HG03354 (cell line): ENCODE data around the gene TJP1.
A peak's percentile ranks its signal among the peaks of the same experiment; 100 is the strongest.

Experiments
- ATAC-seq: cut with Tn5 transposase; IDR thresholded peaks from one replicate; pipeline ENCODE4 v1.9.1; 2021; ENCODE audit warnings: mild to moderate bottlenecking; ENCODE audit not compliant: unreplicated experiment, poor library complexity, severe bottlenecking

The TJP1 gene

DNA sequence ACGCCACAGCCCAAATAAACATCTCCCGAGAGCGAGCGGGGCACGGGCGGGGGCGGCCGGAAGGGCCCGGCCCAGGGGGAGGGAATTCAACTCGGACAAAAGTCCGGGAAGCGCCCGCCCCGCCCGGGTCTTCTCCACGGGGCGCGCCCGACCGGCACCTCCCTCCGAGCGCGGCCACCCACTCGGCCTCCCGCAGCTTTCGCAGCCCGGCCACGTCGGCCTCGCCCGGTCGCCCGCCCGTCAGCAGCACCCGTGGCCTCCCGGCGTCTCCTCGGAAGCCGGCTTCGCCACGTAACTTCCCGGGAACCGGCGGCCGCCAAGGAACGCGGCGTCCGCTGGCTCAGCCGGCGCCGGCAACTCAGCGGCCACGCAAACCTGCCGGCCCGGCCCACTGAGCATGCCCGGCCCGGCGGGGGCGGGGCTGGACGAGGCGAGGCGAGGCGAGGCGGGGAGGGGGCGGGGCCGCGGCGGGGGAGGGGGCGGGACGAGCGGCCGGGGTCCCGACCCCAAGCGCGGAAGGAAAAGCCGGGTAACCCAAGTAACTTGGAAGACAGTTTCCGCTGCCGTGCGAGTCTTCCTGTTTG is at the start of gene TJP1:
TSS of gene TJP1 (minus strand) at position 369 of the 584 bp plus-strand sequence. CDS start 440 bp downstream, outside the sequence.
- peak; percentile 19 for ATAC-seq

DNA sequence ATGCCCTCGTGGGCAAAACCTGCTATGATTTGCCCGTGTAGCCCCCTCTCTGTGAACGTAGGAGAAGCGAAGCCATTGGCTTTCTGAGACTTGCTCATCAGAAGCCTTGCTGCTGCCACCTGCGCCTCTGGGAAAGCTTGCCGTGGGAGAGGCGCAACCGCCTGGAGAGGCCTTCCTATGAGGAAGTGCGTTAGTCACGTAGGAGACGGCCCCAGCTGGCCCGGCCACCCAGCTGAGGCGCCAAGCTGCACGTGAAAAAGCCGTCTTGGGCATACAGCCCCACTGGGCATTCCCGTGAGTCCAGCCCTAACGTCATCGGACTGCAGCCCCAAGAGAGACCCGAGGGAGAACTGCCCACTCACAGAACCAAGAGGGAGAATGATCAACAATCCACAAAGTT is 49.1 kb upstream of the TJP1 start:
- no peak for ATAC-seq

DNA sequence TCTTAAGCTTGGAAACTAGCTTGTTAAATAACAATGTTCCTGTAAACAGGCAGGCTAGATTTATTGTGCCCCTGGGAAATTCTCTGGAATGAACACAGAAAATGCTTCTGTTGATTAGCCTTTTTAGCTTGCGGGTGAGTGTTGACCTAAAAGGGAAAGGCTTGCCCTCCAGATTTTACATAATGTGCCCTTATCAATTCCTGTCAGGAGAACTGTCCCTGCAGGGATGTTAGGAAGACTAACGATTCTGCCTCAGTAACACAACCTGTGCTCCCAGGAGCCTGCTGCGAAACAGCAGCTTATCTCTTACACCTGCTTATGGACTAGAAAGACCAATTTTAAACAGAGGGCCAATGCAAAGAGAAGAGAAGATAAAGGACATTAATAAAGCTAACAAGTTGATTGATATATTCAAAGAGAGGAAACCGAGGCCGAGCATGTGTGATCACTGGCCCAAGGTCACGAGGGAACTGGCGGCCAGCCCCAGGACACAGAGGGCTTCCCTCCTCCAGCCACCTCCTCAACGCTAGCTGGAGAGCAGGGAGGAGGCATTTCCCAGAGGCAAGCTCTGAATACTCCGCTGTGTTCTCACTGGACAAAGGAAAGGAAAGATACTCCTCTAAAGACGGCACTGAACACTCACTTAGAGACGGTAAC is 48.4 kb upstream of the TJP1 start:
- ATAC-seq, result no peak

- ATAC-seq, result no peak
Observed at GRCh38 chr15:29867241-29868000, 45.2 kb upstream of the TJP1 start.

GRCh38 chr15:29866337-29866736 is 44.1 kb upstream of the TJP1 start:
- no peak for ATAC-seq

DNA sequence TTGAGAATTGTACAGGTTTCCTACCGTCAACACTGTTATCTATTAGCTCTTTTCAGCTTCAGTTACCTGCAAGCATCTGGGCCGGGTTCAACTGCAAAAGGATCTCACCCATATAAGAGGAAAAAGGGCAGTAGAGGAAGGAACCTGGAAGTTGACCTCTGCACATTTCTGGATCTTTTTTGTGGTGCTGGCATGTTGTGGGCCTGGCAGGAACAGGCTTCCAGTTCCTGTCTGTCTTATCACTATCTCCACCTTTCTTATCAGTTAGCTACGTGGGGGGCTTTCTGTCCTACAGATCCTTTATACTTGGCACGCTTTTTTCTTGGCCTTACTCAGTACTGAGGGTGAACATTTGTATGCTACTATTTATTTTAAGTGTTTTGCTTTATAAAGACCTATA is 42.2 kb upstream of the TJP1 start:
- no peak for ATAC-seq

GRCh38 chr15:29863438-29863837 is 41.2 kb upstream of the TJP1 start:
- ATAC-seq, result no peak

DNA sequence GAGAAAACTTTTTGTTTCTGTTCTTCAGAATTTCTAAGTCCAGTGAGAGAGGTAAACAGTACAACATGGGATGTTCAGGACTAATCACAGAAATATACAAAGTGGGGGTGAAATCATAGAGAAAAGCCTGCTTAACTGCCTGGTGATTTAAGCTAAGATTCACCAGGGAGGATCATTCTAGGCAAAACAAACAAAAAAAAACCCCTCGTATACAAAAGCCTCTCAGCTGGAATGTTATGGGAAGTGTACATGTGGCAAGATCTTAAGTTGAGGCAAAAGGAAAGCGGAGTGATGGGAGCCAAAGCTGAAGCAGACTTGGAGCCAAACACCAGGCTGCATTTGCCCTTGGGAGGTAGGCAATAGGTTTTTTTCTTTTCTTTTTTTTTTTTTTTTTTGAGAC is 40.0 kb upstream of the TJP1 start:
- ATAC-seq, result no peak

GRCh38 chr15:29860872-29861271 is 38.6 kb upstream of the TJP1 start:
- ATAC-seq, result no peak

GRCh38 chr15:29859973-29860715 is 37.9 kb upstream of the TJP1 start:
- ATAC-seq, result no peak

GRCh38 chr15:29859293-29859692 is 37.0 kb upstream of the TJP1 start:
- ATAC-seq, result no peak

DNA sequence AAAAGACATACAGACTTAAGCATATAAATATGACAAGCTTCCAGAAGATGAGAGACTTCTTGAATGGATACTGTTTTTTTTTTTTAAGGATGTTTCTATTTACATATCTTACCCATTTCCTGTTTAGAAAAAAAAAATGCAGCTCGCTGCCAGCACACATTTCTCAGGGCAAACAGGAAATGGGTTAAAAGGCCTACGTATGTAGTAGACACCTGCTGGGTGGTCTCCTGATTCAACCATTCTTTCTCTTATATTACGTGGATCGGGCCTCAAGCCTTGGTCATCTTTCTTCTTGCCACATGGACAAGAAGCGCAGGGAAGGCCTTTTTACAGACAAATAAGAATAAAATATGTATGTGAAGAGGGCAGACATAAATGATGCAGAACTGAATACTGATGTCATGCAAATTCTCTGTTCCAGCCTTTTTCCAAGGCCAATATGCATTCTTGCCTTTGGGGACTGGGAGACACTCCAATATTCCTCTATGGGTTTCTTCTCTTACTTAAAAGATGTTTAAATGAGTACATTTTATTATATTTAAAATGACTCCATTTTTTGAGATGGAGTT is 35.0 kb upstream of the TJP1 start:
- ATAC-seq, result no peak

DNA sequence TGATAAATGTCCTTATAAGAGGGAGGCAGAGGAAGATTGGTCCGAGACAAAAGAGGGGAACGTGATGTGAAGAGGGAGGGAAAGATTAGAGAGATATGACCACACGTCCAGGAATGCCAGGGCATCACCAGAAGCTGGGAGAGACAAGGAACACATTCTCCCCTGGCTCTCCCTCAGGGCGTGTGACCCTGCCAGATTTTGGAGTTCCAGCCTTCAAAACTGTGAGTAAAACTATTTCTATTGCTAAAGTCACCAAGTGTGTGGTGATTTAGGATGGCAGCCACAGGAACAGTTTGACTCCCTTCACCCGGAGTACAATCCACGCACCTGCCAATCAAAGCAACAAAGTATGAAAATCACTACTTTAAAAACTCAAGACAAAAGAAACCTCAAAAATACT is 32.1 kb upstream of the TJP1 start:
- ATAC-seq, result no peak

- no peak for ATAC-seq
Observed at GRCh38 chr15:29853211-29853987, 31.1 kb upstream of the TJP1 start.

- ATAC-seq, result no peak
Observed at GRCh38 chr15:29852201-29852600, 29.9 kb upstream of the TJP1 start.

DNA sequence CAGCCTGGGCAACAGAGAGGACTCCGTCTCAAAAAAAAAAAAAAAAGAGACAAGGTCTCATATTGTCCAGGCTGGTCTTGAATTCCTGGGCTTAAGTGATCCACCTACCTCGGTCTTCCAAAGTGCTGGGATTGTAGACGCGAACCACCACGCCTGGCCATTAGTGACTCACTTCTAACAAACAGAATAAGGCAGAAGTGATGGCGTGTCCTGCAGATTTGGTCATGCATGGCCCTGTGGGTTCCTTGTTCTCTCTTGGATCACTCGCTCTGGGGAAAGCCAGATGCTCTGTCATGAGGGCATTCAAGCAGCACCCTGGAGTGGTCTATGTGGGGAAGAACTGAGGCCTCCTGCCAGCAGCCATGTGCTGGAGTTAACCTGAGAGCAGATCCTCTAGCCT is 27.4 kb upstream of the TJP1 start:
- no peak for ATAC-seq

DNA sequence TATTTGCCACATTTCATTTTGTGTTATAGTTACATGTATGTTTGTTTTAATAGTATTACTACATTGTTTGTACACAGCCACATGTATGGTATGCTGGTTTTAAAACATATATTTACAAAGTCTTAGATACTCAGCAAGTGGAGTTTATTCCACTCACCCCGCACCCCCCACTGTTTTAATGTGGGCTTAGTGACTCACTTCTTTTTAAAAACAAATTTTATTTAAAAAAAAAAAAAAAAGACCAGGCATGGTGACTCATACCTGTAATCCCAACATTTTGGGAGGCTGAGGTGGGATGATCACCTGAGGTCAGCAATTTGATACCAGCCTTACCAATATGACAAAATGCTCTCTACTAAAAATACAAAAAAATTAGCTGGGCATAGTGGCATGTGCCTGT is 26.9 kb upstream of the TJP1 start:
- no peak for ATAC-seq

DNA sequence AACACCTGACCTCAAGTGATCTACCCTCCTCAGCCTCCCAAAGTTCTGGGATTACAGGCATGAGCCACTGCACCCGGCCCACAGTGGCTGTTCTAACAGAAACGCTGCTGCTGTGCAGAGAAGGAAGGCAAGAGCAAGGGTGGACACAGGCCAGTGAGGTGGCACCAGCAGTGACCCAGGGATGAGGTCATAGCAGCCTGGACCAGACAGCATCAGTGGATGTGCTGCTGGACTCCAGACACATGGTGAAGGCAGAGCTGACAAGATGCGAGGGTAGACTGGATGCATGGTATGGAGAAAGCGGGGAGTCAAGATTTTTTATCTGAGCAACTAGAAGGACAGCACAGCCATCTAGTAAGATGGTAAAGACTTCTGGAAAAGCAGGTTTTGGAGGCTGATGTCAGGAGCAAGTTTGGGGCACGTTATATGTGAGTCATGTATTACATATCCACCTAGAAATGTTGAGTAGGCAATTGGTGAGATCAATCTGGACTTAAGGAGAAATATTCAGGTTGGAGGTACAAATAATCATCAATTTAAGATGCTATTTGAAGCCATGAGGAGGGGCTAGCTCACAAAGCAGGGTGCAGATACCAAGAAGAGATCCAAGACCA is 22.1 kb upstream of the TJP1 start:
- ATAC-seq, result no peak

GRCh38 chr15:29842290-29842689 is 20.0 kb upstream of the TJP1 start:
- ATAC-seq, result no peak
